Measurements from ENCODE around the gene THRB. TPM values are rescaled to one million over a fixed set of nuclear protein-coding genes. Genes with fewer than 3 reads are reported as not detected.

The THRB gene
- total RNA-seq, 2 donors from 2014 or later = 0.24 to 0.26 TPM

DNA sequence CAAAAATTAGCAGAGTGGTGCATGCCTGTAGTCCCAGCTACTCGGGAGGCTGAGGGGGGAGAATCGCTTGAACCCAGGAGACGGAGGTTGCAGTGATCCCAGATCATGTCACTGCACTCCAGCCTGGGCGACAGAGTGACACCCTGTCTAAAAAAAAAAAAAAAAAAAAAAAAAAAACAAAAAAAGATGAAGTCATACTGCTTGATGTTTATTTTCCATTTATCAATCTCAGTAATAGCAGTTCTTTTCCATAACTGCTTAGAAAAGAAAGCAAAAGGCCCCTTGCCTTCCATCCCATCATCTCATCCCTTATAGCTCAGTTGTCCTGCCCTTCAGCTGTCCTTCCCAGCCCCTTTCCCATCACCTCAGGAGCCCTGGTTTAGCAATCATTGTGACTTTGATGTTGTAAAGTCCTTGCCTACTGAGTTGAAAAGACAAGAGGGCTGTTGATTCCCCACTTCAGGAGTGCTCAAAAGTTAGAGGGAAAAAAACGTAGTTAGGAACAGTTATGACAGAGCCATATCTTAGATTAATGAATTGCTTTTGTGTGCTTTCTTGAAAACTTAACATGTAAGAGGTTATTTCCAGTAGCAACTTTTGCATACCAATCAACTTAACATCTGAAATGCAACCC lies 18.0 kb upstream of the THRB start:
- no peak overlapping the region for H3K4me3 Mint-ChIP-seq
- no peaks in the 10 kb centered on the region for H3K4me1 Mint-ChIP-seq
- Histone ChIP-seq H3K4me1 (ENCODE audit: control insufficient read depth, insufficient read depth, low read length) (no peaks in the 10 kb centered on the region), H3K9ac (ENCODE audit: extremely low read depth, low read length, poor library complexity, severe bottlenecking) (no peak overlapping the region), H3K27ac (ENCODE audit: low read depth, low read length) (no peak overlapping the region), H3K36me3 (ENCODE audit: control insufficient read depth, insufficient read depth, low read length) (no peaks in the 10 kb centered on the region), H3K4me3 (ENCODE audit: low read length) (no peak overlapping the region), H3K27me3 (ENCODE audit: control insufficient read depth, insufficient read depth, low read length, poor library complexity, severe bottlenecking) (peaks cover 24% of the 10 kb centered on the region), H3K9me3 (ENCODE audit: control insufficient read depth, low read length) (no peaks in the 10 kb centered on the region)
- 40 to 85% methylated on average over 1 to 5 of the region's 5 CpGs for WGBS, 2 experiments (ENCODE audit: insufficient coverage in 1 of 2, insufficient read length in 1 of 2)
- H3K27ac Mint-ChIP-seq = no peak overlapping the region
- no peaks in the 10 kb centered on the region for H3K36me3 Mint-ChIP-seq (ENCODE audit: low read depth)
- H3K27me3 Mint-ChIP-seq (ENCODE audit: insufficient read depth) = peaks cover 15% of the 10 kb centered on the region
- TF ChIP-seq, protein P1, sequence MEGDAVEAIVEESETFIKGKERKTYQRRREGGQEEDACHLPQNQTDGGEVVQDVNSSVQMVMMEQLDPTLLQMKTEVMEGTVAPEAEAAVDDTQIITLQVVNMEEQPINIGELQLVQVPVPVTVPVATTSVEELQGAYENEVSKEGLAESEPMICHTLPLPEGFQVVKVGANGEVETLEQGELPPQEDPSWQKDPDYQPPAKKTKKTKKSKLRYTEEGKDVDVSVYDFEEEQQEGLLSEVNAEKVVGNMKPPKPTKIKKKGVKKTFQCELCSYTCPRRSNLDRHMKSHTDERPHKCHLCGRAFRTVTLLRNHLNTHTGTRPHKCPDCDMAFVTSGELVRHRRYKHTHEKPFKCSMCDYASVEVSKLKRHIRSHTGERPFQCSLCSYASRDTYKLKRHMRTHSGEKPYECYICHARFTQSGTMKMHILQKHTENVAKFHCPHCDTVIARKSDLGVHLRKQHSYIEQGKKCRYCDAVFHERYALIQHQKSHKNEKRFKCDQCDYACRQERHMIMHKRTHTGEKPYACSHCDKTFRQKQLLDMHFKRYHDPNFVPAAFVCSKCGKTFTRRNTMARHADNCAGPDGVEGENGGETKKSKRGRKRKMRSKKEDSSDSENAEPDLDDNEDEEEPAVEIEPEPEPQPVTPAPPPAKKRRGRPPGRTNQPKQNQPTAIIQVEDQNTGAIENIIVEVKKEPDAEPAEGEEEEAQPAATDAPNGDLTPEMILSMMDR (conservative IDR thresholded peaks at IDR 0.05) = no peak
- no peak for DNase-seq
- H3K9me3 Mint-ChIP-seq = no peaks in the 10 kb centered on the region

DNA sequence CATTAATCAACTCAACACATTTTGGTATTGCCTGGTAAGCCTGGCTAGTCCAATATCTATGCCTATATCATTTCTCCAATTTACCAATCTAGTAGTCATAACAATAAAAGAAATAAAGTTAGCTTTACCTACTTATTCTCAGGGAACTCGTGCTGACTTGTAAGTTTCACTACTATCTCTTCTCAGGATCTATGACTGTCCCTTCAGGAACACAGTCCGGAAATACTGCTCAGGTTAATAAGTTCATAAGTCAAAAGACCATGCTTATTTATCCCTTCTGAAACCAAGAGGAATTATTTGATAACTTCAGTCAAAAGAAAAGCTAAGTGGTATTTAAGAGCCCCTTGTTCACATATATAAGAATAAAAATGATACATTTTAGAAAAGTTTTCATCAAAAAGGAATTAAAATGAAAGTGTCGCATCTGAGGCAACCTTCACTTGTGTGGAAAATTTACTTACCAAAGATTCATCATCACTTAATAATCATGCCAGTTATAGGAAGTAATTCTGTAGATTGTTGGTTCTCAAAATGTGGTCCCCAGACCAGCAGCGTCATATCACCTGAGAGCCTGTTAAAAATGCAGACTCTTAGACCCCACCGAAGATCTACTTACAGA lies 15.5 kb upstream of the THRB start:
- Mint-ChIP-seq H3K36me3 (ENCODE audit: low read depth) (no peaks in the 10 kb centered on the region), H3K4me3 (no peak overlapping the region), H3K27me3 (ENCODE audit: insufficient read depth) (no peaks in the 10 kb centered on the region), H3K27ac (no peak overlapping the region), H3K9me3 (no peaks in the 10 kb centered on the region), H3K4me1 (no peaks in the 10 kb centered on the region)
- no peak for DNase-seq
- H3K9ac ChIP-seq (ENCODE audit: extremely low read depth, low read length, poor library complexity, severe bottlenecking) = no peak overlapping the region
- 81 to 93% methylated on average over 2 to 4 of the region's 5 CpGs for WGBS, 2 experiments (ENCODE audit: insufficient coverage in 1 of 2, insufficient read length in 1 of 2)
- H3K9me3 ChIP-seq (ENCODE audit: control insufficient read depth, low read length) = no peaks in the 10 kb centered on the region
- no peaks in the 10 kb centered on the region for H3K27me3 ChIP-seq (ENCODE audit: control insufficient read depth, insufficient read depth, low read length, poor library complexity, severe bottlenecking)
- no peaks in the 10 kb centered on the region for H3K36me3 ChIP-seq (ENCODE audit: control insufficient read depth, insufficient read depth, low read length)
- TF ChIP-seq, protein P1 (conservative IDR thresholded peaks at IDR 0.05) = no peak
- H3K27ac ChIP-seq (ENCODE audit: low read depth, low read length) = no peak overlapping the region
- no peaks in the 10 kb centered on the region for H3K4me1 ChIP-seq (ENCODE audit: control insufficient read depth, insufficient read depth, low read length)
- H3K4me3 ChIP-seq (ENCODE audit: low read length) = no peak overlapping the region

DNA sequence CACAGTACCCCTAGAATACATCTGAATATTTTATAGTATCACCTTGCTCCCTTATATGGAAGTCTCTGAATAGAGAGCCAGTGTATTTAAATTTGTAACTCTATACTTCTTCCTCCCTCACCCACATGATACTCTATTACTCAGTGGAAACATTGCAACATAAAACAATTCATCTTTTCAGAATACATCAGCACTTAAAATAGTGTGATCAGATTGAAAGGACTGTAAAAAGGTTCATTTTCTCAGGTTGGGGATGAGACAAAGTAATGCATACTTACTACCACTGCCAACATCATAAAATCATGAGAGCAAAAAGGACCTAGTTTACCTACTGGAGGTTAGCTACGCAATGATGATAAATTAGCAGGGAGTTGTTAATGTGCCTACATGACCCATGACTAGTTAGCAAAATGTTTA lies 13.8 kb upstream of the THRB start:
- no peaks in the 10 kb centered on the region for H3K4me1 Mint-ChIP-seq
- DNase-seq = no peak
- no peak overlapping the region for H3K4me3 Mint-ChIP-seq
- 100% methylated on average over 1 of the region's 1 CpG for WGBS, 2 experiments (ENCODE audit: insufficient coverage in 1 of 2, insufficient read length in 1 of 2)
- no peaks in the 10 kb centered on the region for H3K36me3 Mint-ChIP-seq (ENCODE audit: low read depth)
- Histone ChIP-seq H3K4me3 (ENCODE audit: low read length) (no peak overlapping the region), H3K27me3 (ENCODE audit: control insufficient read depth, insufficient read depth, low read length, poor library complexity, severe bottlenecking) (no peaks in the 10 kb centered on the region), H3K27ac (ENCODE audit: low read depth, low read length) (no peak overlapping the region), H3K36me3 (ENCODE audit: control insufficient read depth, insufficient read depth, low read length) (no peaks in the 10 kb centered on the region), H3K9me3 (ENCODE audit: control insufficient read depth, low read length) (no peaks in the 10 kb centered on the region), H3K9ac (ENCODE audit: extremely low read depth, low read length, poor library complexity, severe bottlenecking) (no peak overlapping the region), H3K4me1 (ENCODE audit: control insufficient read depth, insufficient read depth, low read length) (no peaks in the 10 kb centered on the region)
- H3K27ac Mint-ChIP-seq = no peak overlapping the region
- no peaks in the 10 kb centered on the region for H3K27me3 Mint-ChIP-seq (ENCODE audit: insufficient read depth)
- TF ChIP-seq, protein P1 (conservative IDR thresholded peaks at IDR 0.05) = no peak
- no peaks in the 10 kb centered on the region for H3K9me3 Mint-ChIP-seq
